Measurements from ENCODE around the gene YEATS4. TPM values are rescaled to one million over a fixed set of nuclear protein-coding genes. Genes with fewer than 3 reads are reported as not detected.

The YEATS4 gene
- polyA plus RNA-seq, 12 donors: 10.9 to 21.8 (median 16.9) TPM; not detected in 2

GRCh38 chr12:69430942-69431590 lies 71.5 kb downstream of the YEATS4 start:
- no peak for DNase-seq

GRCh38 chr12:69431591-69432222 lies 72.2 kb downstream of the YEATS4 start:
- no peak for DNase-seq

GRCh38 chr12:69433653-69434052 lies 74.1 kb downstream of the YEATS4 start:
- DNase-seq: no peak

GRCh38 chr12:69435644-69436043 lies 76.1 kb downstream of the YEATS4 start:
- DNase-seq: no peak

GRCh38 chr12:69437073-69437472 lies 77.5 kb downstream of the YEATS4 start:
- DNase-seq: no peak

GRCh38 chr12:69438539-69438938 lies 79.0 kb downstream of the YEATS4 start:
- no peak for DNase-seq

- no peak for DNase-seq
Measured at GRCh38 chr12:69440016-69440415, 80.5 kb downstream of the YEATS4 start.

Other genes starting within 250 kb of the YEATS4 start
- 10 to 100 TPM in 11 of 12 donors, not detected in 1; 44.3 to 73.2 (median 59.0) TPM for gene CPSF6, start 120.2 kb upstream of the YEATS4 start, polyA plus RNA-seq (ENCODE audit: insufficient read length in 12 of 12)
- gene LYZ, start 11.4 kb upstream of the YEATS4 start, polyA plus RNA-seq (ENCODE audit: insufficient read length in 12 of 12): 100 to 1,000 TPM in 1 of 12 donors, 10 to 100 TPM in 10, not detected in 1; 11.7 to 234 (median 22.2) TPM
- 10 to 100 TPM in 11 of 12 donors, not detected in 1; 19.9 to 29.6 (median 22.4) TPM for gene FRS2, start 110.6 kb downstream of the YEATS4 start, polyA plus RNA-seq (ENCODE audit: insufficient read length in 12 of 12)
- gene CCT2, start 225.7 kb downstream of the YEATS4 start, polyA plus RNA-seq (ENCODE audit: insufficient read length in 12 of 12): 100 to 1,000 TPM in 11 of 12 donors, not detected in 1; 138 to 223 (median 196) TPM